Activated B cell treated with CpG ODN at 0.5 μM for 24 hours (primary cell): ENCODE results near the gene PDE4A. TPM values are rescaled to one million over a fixed set of nuclear protein-coding genes. Genes with fewer than 3 reads are reported as not detected.

Experiments
- ATAC-seq: fragments of 200-7000 bp; cut with Tn5 transposase; one replicate; pipeline ENCODE4 v1.10.0; 2021; ENCODE audit warnings: low read depth, mild to moderate bottlenecking, moderate library complexity
- CTCF ChIA-PET: fragments of 350-600 bp; sonication (Branson Sonifier 250); formaldehyde crosslinking; loops from one replicate; lab custom pipeline; 2021; ENCODE audit warnings: antibody characterized with exemption; lab: Charles Lee
- POLR2A ChIA-PET: fragments of 350-600 bp; sonication (Branson Sonifier 250); formaldehyde crosslinking; loops from one replicate; lab custom pipeline; 2021; ENCODE audit warnings: antibody characterized with exemption; lab: Charles Lee
- DNase-seq: peaks from one replicate; pipeline ENCODE4 v3.0.0; 2022
- H3K27ac Mint-ChIP-seq: one replicate; pipeline ENCODE4 v1.8.0; 2020; ENCODE audit warnings: mixed read lengths
- H3K27me3 Mint-ChIP-seq: one replicate; pipeline ENCODE4 v1.8.0; 2021; ENCODE audit warnings: mixed read lengths
- H3K36me3 Mint-ChIP-seq: one replicate; pipeline ENCODE4 v1.8.0; 2021; ENCODE audit warnings: low read depth, mixed read lengths
- H3K4me1 Mint-ChIP-seq: one replicate; pipeline ENCODE4 v1.8.0; 2021; ENCODE audit warnings: mixed read lengths
- H3K4me3 Mint-ChIP-seq: one replicate; pipeline ENCODE4 v1.8.0; 2020; ENCODE audit warnings: mild to moderate bottlenecking, mixed read lengths
- H3K9me3 Mint-ChIP-seq: one replicate; pipeline ENCODE4 v1.8.0; 2020; ENCODE audit warnings: mixed read lengths
- intact Hi-C: fragments of 100-400 bp; cut with micrococcal nuclease; formaldehyde crosslinking; loops from one replicate; pipeline ENCODE4 v1.15.1; 2024
- total RNA-seq: library from RNA; stranded (reverse); gene quantifications from 2 replicates; pipeline ENCODE4 v1.2.3, GENCODE V29; 2022
- TF ChIP-seq, protein P1 (sequence below): fragments of 200-600 bp; IDR thresholded peaks from one replicate; pipeline ENCODE4 v1.8.0; 2022; ENCODE audit warnings: antibody characterized with exemption, mild to moderate bottlenecking

Gene PDE4A
- total RNA-seq, 1 donor from 2014 or later: 8.6 TPM

DNA sequence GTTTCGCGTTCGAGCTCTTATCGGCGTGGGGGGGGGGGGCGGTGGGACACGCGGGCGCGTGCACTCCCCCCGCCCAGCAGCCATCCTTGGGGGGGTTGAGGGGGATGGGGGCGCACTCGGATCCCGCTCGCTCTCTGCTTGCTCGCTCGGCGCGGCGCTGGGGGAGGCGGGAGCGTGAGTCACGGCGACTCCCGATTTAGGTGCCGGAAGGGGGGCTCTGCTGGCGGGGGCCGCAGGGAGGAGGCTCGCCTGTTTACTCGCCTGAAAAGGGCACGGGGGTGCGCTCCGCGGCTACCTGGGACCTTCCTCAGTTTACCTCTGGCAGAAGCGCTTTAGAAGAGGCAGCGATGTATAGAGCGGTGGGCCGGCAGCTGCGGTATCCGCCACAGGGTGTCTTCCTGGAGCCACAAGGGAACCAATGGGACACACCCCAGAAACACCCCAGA is 1.1 kb upstream of the PDE4A start:
- ChIA-PET CTCF (interaction anchor here (0.6 to 3.4 kb wide), 4 partner anchors 16 to 32 kb away, joined by 3 to 15 read pairs (median 4); partner anchors contain the start of gene CDC37), POLR2A (interaction anchor here (0.8 to 24.9 kb wide), 4 partner anchors 6 to 168 kb away, joined by 4 to 541 read pairs (median 273); partner anchors contain the start of genes CDC37, KEAP1 and PDE4A)
- Mint-ChIP-seq H3K27ac (peak overlapping the region; percentile 55), H3K27me3 (peaks cover 41% of the 10 kb centered on the region), H3K9me3 (no peaks in the 10 kb centered on the region), H3K4me3 (peak overlapping the region; percentile 73), H3K36me3 (no peaks in the 10 kb centered on the region), H3K4me1 (peaks cover 73% of the 10 kb centered on the region)
- intact Hi-C loops: loop anchor here (2.0 to 5.0 kb wide), 2 partner anchors 14 to 148 kb away; partner anchors contain the start of genes CDKN2D and KRI1
- ATAC-seq: no peak
- TF ChIP-seq, protein P1, sequence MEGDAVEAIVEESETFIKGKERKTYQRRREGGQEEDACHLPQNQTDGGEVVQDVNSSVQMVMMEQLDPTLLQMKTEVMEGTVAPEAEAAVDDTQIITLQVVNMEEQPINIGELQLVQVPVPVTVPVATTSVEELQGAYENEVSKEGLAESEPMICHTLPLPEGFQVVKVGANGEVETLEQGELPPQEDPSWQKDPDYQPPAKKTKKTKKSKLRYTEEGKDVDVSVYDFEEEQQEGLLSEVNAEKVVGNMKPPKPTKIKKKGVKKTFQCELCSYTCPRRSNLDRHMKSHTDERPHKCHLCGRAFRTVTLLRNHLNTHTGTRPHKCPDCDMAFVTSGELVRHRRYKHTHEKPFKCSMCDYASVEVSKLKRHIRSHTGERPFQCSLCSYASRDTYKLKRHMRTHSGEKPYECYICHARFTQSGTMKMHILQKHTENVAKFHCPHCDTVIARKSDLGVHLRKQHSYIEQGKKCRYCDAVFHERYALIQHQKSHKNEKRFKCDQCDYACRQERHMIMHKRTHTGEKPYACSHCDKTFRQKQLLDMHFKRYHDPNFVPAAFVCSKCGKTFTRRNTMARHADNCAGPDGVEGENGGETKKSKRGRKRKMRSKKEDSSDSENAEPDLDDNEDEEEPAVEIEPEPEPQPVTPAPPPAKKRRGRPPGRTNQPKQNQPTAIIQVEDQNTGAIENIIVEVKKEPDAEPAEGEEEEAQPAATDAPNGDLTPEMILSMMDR: no peak
- peak; percentile 54 for DNase-seq

DNA sequence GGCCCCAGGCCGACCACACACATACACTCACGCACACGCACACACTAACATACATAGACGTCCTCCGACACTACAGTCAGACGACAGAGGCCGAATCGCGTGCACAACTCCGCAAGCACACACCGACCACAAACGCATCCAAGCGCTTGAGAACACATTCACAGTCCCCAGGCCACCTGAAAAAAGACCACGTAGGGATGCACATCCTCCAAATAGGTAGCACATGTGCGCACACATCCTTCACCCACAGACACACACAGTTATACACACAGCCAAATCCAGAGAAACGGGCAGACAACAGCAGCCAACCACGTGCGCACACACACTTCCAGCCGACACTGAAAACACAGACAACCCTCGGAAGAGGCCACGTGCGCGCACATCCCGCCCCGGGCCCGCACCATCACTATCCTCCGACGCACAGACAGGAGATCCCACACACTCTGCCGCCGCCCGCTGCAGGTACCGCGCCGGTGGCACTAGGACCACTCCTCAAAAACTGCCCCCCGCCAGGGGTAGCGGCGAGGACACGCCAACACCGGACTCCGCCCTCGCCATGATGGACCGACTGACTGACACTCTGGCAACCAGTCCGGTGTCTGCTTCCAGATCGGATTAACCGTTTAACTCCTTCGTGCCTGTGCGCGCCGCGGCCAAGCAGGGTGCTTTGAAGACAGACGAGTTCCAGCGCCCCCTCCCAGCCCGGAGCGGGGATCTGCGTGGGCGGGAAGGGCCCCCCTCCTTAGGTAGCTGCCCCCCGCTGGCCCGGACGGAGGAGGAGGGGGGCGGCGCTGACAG is 493 bp upstream of the PDE4A start:
- Mint-ChIP-seq H3K36me3 (no peaks in the 10 kb centered on the region), H3K4me3 (peak overlapping the region; percentile 73), H3K9me3 (no peaks in the 10 kb centered on the region), H3K27me3 (peaks cover 41% of the 10 kb centered on the region), H3K27ac (peak overlapping the region; percentile 55), H3K4me1 (peaks cover 79% of the 10 kb centered on the region)
- DNase-seq: no peak
- ATAC-seq: peak; percentile 29
- TF ChIP-seq, protein P1: no peak
- POLR2A ChIA-PET: interaction anchor here (0.6 to 24.9 kb wide), 5 partner anchors 6 to 318 kb away, joined by 3 to 541 read pairs (median 4); partner anchors contain the start of genes CDC37, KEAP1 and PDE4A
- intact Hi-C loops: loop anchor here (2.0 to 10.0 kb wide), 4 partner anchors 13 to 315 kb away; partner anchors contain the start of genes ANGPTL6, CDKN2D, KEAP1 and KRI1
- CTCF ChIA-PET: interaction anchor here (1.1 to 3.4 kb wide), 4 partner anchors 8 to 17 kb away, joined by 3 to 15 read pairs (median 8); partner anchors contain the start of gene CDC37

- ChIA-PET CTCF (interaction anchor here (0.7 to 3.4 kb wide), 6 partner anchors 10 to 18 kb away, joined by 3 to 15 read pairs (median 7); partner anchors contain the start of gene CDC37), POLR2A (interaction anchor here (0.6 to 24.9 kb wide), 4 partner anchors 4 to 158 kb away, joined by 3 to 541 read pairs (median 276); partner anchors contain the start of genes CDC37, PDE4A and RAVER1)
- peaks cover 80% of the 10 kb centered on the region for H3K4me1 Mint-ChIP-seq
- peak overlapping the region; percentile 52 for H3K4me3 Mint-ChIP-seq
- intact Hi-C loops: loop anchor here (5.0 to 10.0 kb wide), 2 partner anchors 81 to 317 kb away; partner anchors contain the start of genes ANGPTL6, KEAP1 and PPAN
- DNase-seq: no peak
- TF ChIP-seq, protein P1: no peak
- no peak for ATAC-seq
- no peaks in the 10 kb centered on the region for H3K9me3 Mint-ChIP-seq
- H3K36me3 Mint-ChIP-seq: no peaks in the 10 kb centered on the region
- peak overlapping the region; percentile 27 for H3K27ac Mint-ChIP-seq
- H3K27me3 Mint-ChIP-seq: peaks cover 41% of the 10 kb centered on the region
Observed at GRCh38 chr19:10421240-10422045, 1.1 kb downstream of the PDE4A start.

DNA sequence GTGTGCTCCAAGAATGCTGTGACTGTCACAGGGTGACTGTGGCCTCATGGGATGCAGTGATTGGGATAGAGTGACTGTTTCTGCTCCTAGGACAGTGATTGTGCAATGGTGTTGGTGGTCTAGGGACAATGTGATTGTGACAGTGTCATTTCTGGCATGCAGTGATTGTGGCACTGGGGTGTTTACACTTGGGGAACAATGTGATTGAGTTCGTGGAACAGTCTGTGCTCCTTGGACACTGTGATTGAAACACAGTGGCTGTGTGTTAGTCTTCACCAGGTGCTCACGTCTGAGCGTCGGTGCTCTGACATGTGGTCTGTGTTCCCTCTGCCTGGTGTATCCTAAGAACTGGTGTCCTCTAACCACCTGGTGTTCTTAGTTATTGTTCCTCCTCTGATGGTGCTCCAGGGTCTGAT is 1.7 kb downstream of the PDE4A start:
- ATAC-seq: no peak
- CTCF ChIA-PET: interaction anchor here (0.9 to 3.4 kb wide), 4 partner anchors 14 to 19 kb away, joined by 3 to 15 read pairs (median 7); partner anchors contain the start of gene CDC37
- Mint-ChIP-seq H3K27me3 (peaks cover 38% of the 10 kb centered on the region), H3K27ac (peak overlapping the region; percentile 27), H3K36me3 (no peaks in the 10 kb centered on the region), H3K4me3 (peak overlapping the region; percentile 52), H3K4me1 (peaks cover 81% of the 10 kb centered on the region), H3K9me3 (no peaks in the 10 kb centered on the region)
- TF ChIP-seq, protein P1: no peak
- no peak for DNase-seq
- POLR2A ChIA-PET: interaction anchor here (0.6 to 24.9 kb wide), 3 partner anchors 4 to 88 kb away, joined by 3 to 541 read pairs (median 541); partner anchors contain the start of genes CDC37, PDE4A and RAVER1
- intact Hi-C loops: loop anchor here (5.0 to 10.0 kb wide), 2 partner anchors 80 to 317 kb away; partner anchors contain the start of genes ANGPTL6, KEAP1 and PPAN
